ENCODE results near the gene CINP. TPM values are rescaled to one million over a fixed set of nuclear protein-coding genes. Genes with fewer than 3 reads are reported as not detected.
A peak's percentile ranks its signal among the peaks of the same experiment; 100 is the strongest.

Gene CINP
- total and polyA plus RNA-seq, 9 of the 15 experiments (the other 6 are each of a cell fraction or from before 2014, with no cell fraction given): 36.3 to 63.2 (median 43.7) TPM

DNA sequence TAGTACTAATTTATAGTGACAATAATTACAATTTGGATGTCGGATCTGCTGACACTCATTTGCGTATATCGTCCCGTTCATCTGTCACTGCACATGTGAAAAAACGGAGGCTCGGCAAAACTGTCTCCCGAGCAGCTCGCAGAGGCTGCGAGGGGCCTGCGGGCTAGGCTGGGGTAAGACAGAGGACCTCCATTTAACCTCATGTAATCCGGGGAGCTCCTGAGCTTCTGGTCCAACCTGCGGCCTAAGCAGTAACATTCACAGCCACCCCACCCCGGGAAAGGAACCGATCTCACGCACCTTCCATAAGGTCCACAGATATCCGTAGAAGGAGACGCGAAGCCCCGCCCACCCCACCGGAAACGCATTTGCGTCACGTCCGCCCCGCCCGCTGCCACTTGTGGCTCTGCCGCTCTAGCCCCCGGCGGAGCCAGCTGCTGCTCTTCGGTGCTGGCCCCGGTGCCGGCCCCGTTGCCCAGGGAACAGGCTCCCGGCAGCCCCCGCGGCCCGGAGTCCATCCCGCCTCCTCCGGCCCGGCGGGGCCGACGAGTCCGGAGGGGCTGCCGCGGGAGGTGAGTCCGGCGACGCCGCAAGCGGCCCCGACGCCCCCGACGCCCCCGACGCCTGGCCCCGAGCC is at the start of gene CINP, which contains the start of gene TECPR2 (continued):
- TF ChIP-seq, protein P1, sequence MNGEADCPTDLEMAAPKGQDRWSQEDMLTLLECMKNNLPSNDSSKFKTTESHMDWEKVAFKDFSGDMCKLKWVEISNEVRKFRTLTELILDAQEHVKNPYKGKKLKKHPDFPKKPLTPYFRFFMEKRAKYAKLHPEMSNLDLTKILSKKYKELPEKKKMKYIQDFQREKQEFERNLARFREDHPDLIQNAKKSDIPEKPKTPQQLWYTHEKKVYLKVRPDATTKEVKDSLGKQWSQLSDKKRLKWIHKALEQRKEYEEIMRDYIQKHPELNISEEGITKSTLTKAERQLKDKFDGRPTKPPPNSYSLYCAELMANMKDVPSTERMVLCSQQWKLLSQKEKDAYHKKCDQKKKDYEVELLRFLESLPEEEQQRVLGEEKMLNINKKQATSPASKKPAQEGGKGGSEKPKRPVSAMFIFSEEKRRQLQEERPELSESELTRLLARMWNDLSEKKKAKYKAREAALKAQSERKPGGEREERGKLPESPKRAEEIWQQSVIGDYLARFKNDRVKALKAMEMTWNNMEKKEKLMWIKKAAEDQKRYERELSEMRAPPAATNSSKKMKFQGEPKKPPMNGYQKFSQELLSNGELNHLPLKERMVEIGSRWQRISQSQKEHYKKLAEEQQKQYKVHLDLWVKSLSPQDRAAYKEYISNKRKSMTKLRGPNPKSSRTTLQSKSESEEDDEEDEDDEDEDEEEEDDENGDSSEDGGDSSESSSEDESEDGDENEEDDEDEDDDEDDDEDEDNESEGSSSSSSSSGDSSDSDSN (IDR thresholded peaks at IDR 0.05; ENCODE audit: borderline replicate concordance in 1 of 2, low read depth in 2 of 2, low read length in 2 of 2): no peak
- TF ChIP-seq ATF7 (IDR thresholded peaks at IDR 0.05): 0 out of 2 replicates have a peak, but pooled peaks have one; percentile 11
- TF ChIP-seq HNRNPK (IDR thresholded peaks at IDR 0.05; ENCODE audit: low read depth, low read length, poor library complexity, severe bottlenecking): no peak
- TF ChIP-seq DNMT1 (IDR thresholded peaks at IDR 0.05): no peak
- peak; percentile 68 for TF ChIP-seq KDM5B (IDR thresholded peaks at IDR 0.05; ENCODE audit: insufficient replicate concordance, low read depth, low read length)
- TF ChIP-seq MEF2D (tag; conservative IDR thresholded peaks at IDR 0.05; ENCODE audit: low read depth): no peak
- TF ChIP-seq TCF7L2 (IDR thresholded peaks at IDR 0.05; ENCODE audit: low read depth, low read length): no peak
- no peak for TF ChIP-seq TBL1XR1 (IDR thresholded peaks at IDR 0.05; ENCODE audit: low read length in 2 of 2)
- TF ChIP-seq MEF2A (IDR thresholded peaks at IDR 0.05; ENCODE audit: control insufficient read depth, low read depth, low read length): no peak
- no peak for TF ChIP-seq XRCC4 (IDR thresholded peaks at IDR 0.05; ENCODE audit: extremely low read depth, insufficient read depth, insufficient read length)
- TF ChIP-seq ZNF12 (CRISPR knock-in tag; IDR thresholded peaks at IDR 0.05): no peak
- no peak for TF ChIP-seq E2F4 (CRISPR knock-in tag; IDR thresholded peaks at IDR 0.05; ENCODE audit: low read depth)
- no peak for TF ChIP-seq TEAD2 (tag; IDR thresholded peaks at IDR 0.05)
- 0 out of 4 replicates have a peak, but pooled peaks of 1 of the 2 experiments have one; percentile 35 for TF ChIP-seq HDAC1 (IDR thresholded peaks at IDR 0.05)
- TF ChIP-seq TAF1 (IDR thresholded peaks at IDR 0.05; ENCODE audit: control insufficient read depth, extremely low read depth, insufficient read depth, low read length, severe bottlenecking): peak; percentile 69
- peak; percentile 73 for TF ChIP-seq SP2 (IDR thresholded peaks at IDR 0.05; ENCODE audit: extremely low read depth, low read depth, low read length, poor library complexity, severe bottlenecking)
- TF ChIP-seq ZNF586 (CRISPR knock-in tag; conservative IDR thresholded peaks at IDR 0.05): no peak
- TF ChIP-seq CBX3 (IDR thresholded peaks at IDR 0.05; ENCODE audit: borderline replicate concordance in 1 of 2, low read length in 2 of 2): no peak
- TF ChIP-seq NCOA4 (IDR thresholded peaks at IDR 0.05; ENCODE audit: partially characterized antibody): no peak
- no peak for TF ChIP-seq TCF3 (CRISPR knock-in tag; IDR thresholded peaks at IDR 0.05)
- no peak for TF ChIP-seq TFAM (CRISPR knock-in tag; conservative IDR thresholded peaks at IDR 0.05)
- TF ChIP-seq, protein P2, sequence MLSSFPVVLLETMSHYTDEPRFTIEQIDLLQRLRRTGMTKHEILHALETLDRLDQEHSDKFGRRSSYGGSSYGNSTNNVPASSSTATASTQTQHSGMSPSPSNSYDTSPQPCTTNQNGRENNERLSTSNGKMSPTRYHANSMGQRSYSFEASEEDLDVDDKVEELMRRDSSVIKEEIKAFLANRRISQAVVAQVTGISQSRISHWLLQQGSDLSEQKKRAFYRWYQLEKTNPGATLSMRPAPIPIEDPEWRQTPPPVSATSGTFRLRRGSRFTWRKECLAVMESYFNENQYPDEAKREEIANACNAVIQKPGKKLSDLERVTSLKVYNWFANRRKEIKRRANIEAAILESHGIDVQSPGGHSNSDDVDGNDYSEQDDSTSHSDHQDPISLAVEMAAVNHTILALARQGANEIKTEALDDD (IDR thresholded peaks at IDR 0.05): no peak
- TF ChIP-seq BMI1 (IDR thresholded peaks at IDR 0.05; ENCODE audit: low read length): peak; percentile 70
